NCI-H2171 (cell line): Measurements from ENCODE around the gene NECTIN2.

ENCODE experiments used
- DNase-seq: peaks from one replicate; lab custom pipeline; 2025; lab: John Stamatoyannopoulos, UW

The NECTIN2 gene

GRCh38 chr19:44845612-44846454 is at the start of gene NECTIN2:
TSS of gene NECTIN2 (plus strand) at chr19:44846297. CDS start at chr19:44846526, 229 bp downstream.
- DNase-seq: peak; percentile 95

DNA sequence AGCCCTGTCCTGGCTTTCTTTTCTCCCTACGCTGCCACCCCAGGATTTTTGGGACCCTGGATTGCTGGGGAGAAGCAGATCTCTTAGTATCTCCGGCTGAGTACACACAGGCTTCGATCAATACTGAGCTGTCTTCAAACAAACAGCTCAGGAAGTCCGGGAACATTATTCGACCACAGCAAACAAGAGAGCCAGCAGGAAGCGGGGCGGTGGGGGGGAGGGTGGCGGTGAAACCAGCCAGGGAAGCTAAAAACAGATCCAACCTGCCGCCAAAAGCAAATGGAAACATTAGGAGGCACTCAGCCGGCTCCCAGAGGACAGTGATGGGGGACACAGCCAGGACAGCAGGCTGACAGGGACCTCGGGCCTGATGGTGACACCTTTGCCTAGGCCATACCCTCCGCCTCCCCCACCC is 49.4 kb upstream of the NECTIN2 start:
- no peak for DNase-seq

GRCh38 chr19:44799627-44800346 is 46.3 kb upstream of the NECTIN2 start:
- DNase-seq: no peak

GRCh38 chr19:44800461-44800860 is 45.6 kb upstream of the NECTIN2 start:
- peak; percentile 28 for DNase-seq

GRCh38 chr19:44803442-44804428 is 42.4 kb upstream of the NECTIN2 start:
- DNase-seq: no peak

DNA sequence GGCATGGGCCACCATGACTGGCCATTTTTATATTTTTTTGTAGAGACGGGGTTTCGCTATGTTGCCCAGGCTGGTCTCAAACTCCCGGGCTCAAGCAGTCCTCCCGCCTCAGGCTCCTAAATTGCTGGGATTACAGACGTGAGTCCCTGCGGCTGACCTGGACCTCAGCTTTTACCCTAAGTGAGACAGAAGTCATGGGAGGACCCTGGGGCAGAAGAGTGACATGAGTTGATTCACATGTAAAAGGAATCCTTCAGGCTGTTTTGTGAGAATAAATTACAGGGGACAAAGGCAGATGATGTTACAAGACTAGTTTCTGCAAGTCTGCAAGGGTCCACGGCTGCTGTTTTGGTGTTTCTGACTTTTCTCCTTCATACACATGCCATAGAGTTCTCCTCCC is 39.8 kb upstream of the NECTIN2 start:
- DNase-seq: no peak

DNA sequence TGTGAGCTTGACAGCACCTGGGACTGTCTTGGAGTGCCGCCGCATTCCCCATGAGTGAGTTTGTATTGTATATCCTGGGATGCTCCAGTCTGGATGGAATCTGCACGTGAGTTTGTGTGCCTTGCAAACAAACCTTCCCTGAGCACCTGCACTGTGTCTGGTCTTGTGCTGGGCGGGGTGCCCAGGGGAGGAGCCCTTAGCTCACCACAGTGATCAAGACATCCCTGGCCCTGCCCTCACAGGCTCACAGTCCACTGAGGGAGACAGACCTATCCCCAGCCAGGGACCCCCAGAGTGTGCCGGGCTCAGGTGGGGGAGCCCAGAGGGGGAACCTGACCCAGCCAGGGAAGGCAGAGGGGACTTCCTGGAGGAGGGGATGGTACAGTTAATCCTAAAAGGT is 38.9 kb upstream of the NECTIN2 start:
- DNase-seq: peak; percentile 37

GRCh38 chr19:44807652-44808462 is 38.2 kb upstream of the NECTIN2 start:
- DNase-seq: no peak

GRCh38 chr19:44808463-44809371 is 37.4 kb upstream of the NECTIN2 start, which contains the start of gene BCAM:
TSS of gene BCAM (plus strand) at chr19:44809103. CDS start at chr19:44809125, 22 bp downstream.
- DNase-seq: peak; percentile 37

DNA sequence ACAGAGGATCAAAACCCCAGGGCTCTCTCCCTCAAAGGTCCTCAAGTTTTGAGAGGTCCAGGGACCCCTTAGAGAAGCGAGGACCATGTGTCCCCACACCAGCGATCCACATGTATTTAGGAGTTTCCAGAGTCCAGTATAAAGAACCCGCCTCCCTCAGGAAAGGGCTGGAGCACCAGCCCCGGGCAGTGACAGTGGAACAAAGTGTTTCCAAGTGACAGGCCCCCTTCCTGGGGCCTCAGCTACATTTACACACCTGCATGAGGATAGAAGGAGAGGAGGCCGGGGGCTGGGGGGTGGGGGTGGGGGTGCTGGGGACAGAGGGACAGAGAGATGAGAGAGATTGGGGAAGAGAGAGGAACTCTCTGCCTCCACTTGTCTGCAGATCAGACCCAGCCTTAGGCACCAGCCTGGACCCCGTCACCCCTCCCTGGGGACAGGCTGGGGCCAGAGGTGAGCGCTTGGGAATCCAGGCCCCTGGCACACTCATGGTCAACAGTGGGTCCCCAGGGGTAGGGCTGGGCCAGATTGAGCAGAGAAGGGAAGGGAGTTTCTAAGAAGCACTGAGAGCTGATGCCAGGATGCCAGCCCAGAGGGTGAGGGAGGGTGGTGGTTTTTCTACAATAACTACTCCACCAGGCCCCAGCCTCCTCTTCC is 36.4 kb upstream of the NECTIN2 start:
- DNase-seq: no peak

- no peak for DNase-seq
Observed at GRCh38 chr19:44810234-44811121, 35.6 kb upstream of the NECTIN2 start.

GRCh38 chr19:44811122-44811419 is 35.0 kb upstream of the NECTIN2 start:
- DNase-seq: no peak

DNA sequence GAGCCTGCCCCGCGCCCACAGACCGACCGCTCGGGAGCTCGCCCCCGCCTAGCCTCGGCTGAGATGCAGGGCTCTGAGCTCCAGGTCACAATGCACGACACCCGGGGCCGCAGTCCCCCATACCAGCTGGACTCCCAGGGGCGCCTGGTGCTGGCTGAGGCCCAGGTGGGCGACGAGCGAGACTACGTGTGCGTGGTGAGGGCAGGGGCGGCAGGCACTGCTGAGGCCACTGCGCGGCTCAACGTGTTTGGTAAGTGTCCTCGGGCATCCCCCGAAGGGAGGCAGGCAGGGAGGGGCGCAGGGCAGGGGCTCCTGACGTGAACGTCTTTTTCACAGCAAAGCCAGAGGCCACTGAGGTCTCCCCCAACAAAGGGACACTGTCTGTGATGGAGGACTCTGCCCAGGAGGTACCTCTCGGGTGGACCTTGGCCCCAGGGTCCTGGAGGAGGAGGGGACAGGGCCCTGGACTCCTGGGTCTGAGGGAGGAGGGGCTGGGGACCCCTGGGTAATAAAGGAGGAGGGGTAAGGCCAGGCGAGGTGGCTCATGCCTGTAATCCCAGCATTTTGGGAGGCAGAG is 33.9 kb upstream of the NECTIN2 start:
- DNase-seq: no peak

DNA sequence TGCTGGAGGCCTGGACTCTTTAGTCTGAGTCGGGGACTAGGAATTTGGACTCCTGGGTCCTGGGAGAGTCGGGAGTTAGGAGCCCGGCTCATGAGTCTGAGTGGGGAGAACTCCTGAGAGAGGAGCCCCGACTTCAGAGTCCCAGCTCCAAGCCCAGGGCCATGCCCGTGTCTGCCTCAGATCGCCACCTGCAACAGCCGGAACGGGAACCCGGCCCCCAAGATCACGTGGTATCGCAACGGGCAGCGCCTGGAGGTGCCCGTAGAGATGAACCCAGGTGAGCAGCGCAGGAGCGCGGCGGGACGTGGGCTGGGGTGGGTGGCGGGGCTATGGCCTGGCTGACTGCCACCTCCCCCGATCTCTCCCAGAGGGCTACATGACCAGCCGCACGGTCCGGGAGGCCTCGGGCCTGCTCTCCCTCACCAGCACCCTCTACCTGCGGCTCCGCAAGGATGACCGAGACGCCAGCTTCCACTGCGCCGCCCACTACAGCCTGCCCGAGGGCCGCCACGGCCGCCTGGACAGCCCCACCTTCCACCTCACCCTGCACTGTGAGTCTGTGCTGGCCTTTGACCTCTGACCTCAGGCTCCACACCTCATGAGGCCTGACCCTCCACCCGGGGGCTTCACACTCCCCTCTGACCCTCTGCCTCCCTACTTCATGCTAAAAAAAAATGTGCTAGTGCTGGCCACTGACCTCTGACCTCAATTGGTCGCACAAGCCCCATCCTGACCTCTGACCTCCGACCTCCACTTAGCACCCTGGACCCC is 32.8 kb upstream of the NECTIN2 start:
- DNase-seq: no peak

GRCh38 chr19:44813841-44814470 is 32.1 kb upstream of the NECTIN2 start:
- DNase-seq: no peak

DNA sequence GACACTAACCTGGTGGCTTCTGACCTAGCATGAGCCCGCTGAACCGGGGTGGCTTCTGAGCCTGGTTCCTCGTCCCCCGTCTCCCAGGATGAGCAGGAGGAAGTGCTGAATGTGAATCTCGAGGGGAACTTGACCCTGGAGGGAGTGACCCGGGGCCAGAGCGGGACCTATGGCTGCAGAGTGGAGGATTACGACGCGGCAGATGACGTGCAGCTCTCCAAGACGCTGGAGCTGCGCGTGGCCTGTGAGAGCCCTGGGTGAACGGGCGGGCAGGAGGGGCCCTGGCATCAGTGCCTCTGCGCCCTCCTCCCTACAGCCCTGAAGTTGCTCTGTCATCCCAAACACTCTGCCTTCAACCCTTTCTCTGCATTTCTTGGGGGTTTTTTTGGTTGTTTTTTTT is 31.6 kb upstream of the NECTIN2 start:
- DNase-seq: no peak

- DNase-seq: no peak
Observed at GRCh38 chr19:44816301-44816700, 29.8 kb upstream of the NECTIN2 start.
